Adipocyte (in vitro differentiated cells): Measurements from ENCODE around the gene INPP4A.
"Not testable (repeated sequence)": the region's sequence is repeated elsewhere in the genome, so short reads cannot be mapped to it uniquely, and the experiment has no call there.

Experiments
- DNase-seq: peaks from one replicate; pipeline ENCODE4 v3.0.0-alpha.2; 2015; ENCODE audit warnings: low read depth
- H3K27me3 ChIP-seq: replicated peaks from 2 replicates; pipeline ENCODE4 v1.7.0; 2013; ENCODE audit warnings: mild to moderate bottlenecking, low read length, moderate library complexity; ENCODE audit not compliant: control insufficient read depth, insufficient read depth
- H3K36me3 ChIP-seq: 2 replicates; pipeline ENCODE4 v1.7.0; 2013; ENCODE audit warnings: low read length, mild to moderate bottlenecking, moderate library complexity; ENCODE audit not compliant: control insufficient read depth, insufficient read depth, severe bottlenecking
- H3K4me1 ChIP-seq: 2 replicates; pipeline ENCODE4 v1.7.0; 2013; ENCODE audit warnings: mild to moderate bottlenecking, low read length, moderate library complexity; ENCODE audit not compliant: control insufficient read depth, insufficient read depth
- H3K4me3 ChIP-seq: 2 replicates; pipeline ENCODE4 v1.7.0; 2013; ENCODE audit warnings: mild to moderate bottlenecking, low read length, moderate library complexity
- H3K9ac ChIP-seq: 2 replicates; pipeline ENCODE4 v1.7.0; 2013; ENCODE audit warnings: mild to moderate bottlenecking, low read length, moderate library complexity
- H3K9me3 ChIP-seq: 2 replicates; pipeline ENCODE4 v1.7.0; 2013; ENCODE audit warnings: mild to moderate bottlenecking, low read length, moderate library complexity; ENCODE audit not compliant: control insufficient read depth

Gene INPP4A

DNA sequence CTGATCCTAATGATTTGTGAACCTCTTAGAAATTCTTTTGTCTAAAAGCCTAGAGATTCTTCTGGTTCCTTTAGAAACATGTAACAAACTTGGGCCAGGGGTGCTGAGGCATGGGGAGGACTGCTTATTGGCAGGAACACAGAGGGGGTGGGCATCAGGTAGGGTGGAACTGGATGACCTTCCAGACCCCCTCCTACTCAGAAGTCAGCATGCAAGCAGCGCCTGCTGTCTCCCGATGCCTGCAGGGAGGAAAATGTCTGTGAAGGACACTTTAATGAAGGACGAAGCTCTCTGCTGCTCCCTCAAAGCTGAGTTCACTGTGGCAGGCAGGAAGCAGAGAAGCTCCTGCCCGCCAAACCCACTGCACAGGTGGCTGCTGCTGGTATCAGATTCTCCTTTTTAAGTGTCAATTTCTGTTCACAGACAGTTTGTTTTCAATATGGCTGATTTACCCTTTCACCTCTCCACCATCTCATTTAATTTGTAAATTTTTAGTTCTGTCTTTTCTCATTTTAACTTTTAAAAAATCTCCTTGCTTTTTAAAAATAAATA, 144.3 kb downstream of the INPP4A start:
- no peak overlapping the region for H3K9ac ChIP-seq
- H3K36me3 ChIP-seq, result peaks cover 29% of the 10 kb centered on the region
- no peaks in the 10 kb centered on the region for H3K9me3 ChIP-seq
- no peaks in the 10 kb centered on the region for H3K27me3 ChIP-seq
- H3K4me3 ChIP-seq, result no peak overlapping the region
- H3K4me1 ChIP-seq, result peaks cover 8% of the 10 kb centered on the region
- DNase-seq, result no peak

DNA sequence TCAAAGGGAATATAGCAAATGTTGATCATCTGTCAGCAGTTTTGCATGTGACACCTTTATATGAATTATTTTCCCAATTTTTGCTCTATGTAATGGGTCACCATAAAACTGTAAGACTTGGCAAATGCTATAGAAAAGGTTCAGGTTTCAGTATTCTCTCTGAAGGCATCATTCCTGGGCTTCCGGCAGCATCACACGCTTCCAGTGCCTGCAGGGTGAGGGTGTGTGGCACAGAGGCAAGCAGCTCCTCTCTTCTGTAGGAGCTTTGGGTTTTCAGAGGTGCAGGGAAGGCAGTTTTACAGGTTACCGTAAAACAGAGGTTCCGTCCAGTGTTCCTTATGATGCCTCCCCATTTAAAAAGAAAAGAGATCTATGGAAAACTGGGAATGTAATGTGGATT, 144.8 kb downstream of the INPP4A start:
- Histone ChIP-seq H3K36me3 (peaks cover 29% of the 10 kb centered on the region), H3K9me3 (no peaks in the 10 kb centered on the region), H3K4me3 (no peak overlapping the region), H3K4me1 (peaks cover 8% of the 10 kb centered on the region), H3K9ac (no peak overlapping the region), H3K27me3 (no peaks in the 10 kb centered on the region)
- no peak for DNase-seq

DNA sequence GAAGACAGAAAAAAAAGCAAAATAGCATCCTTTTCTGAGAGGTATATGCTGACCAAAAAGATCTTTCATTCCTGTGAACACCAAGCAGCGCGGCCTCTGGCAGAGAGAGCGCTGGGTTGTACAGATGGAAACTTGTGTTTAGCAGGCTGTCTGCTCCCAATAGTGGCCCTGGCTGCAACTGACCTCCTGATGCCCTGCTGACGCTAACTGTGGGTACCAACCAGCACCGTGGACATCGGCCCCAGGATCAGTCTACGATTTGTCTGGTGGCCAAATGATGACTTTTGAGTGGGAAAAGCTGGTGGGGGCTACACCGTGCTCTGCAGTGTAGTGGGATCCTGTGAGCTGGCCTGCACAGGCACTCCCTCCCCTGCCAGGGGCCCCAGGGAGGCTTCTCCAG, 147.9 kb downstream of the INPP4A start:
- Histone ChIP-seq H3K9ac (no peak overlapping the region), H3K4me1 (peaks cover 8% of the 10 kb centered on the region), H3K9me3 (no peaks in the 10 kb centered on the region), H3K36me3 (peaks cover 17% of the 10 kb centered on the region), H3K4me3 (no peak overlapping the region), H3K27me3 (no peaks in the 10 kb centered on the region)
- no peak for DNase-seq

DNA sequence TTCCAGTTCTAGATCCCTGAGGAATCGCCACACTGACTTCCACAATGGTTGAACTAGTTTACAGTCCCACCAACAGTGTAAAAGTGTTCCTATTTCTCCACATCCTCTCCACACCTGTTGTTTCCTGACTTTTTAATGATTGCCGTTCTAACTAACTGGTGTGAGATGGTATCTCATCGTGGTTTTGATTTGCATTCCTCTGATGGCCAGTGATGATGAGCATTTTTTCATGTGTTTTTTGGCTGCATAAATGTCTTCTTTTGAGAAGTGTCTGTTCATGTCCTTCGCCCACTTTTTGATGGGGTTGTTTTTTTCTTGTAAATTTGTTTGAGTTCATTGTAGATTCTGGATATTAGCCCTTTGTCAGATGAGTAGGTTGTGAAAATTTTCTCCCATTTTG, 150.0 kb downstream of the INPP4A start:
- H3K9ac ChIP-seq, H3K4me3 ChIP-seq, DNase-seq, H3K27me3 ChIP-seq, H3K9me3 ChIP-seq, H3K4me1 ChIP-seq: not testable (repeated sequence)
- H3K36me3 ChIP-seq, result peaks cover 31% of the 10 kb centered on the region

DNA sequence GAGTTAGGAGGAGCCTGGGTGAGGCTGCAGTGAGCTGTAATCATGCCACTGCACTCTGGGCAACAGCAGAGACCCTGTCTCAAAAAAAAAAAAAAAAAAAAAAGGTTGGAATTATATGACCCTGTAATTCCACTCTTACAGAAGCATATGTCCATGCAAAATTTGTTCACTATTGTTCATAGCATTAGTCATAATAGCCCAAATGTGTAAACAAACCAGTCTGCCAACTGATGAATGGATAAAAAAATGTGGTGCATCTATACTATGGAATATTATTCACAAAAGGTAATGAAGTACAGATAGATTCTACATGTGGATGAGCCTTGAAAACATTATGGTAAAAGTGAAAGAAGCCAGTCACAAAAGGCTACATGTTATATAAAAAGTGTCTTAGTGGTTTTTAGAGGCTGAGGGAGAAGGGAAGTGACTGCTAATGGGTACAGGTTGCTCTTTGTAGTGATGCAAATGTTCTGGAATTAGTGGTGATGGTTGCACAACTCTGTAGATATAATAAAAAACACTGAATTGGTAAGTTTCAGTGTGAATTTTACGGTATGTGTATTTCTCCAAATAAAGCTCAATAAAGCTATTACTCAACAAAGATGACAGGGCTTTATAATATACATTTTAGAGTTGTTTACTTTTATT, 154.2 kb downstream of the INPP4A start:
- Histone ChIP-seq H3K36me3 (peaks cover 59% of the 10 kb centered on the region), H3K4me3 (no peak overlapping the region), H3K9ac (no peak overlapping the region), H3K9me3 (no peaks in the 10 kb centered on the region), H3K27me3 (no peaks in the 10 kb centered on the region), H3K4me1 (no peaks in the 10 kb centered on the region)
- DNase-seq, result peak; percentile 33

DNA sequence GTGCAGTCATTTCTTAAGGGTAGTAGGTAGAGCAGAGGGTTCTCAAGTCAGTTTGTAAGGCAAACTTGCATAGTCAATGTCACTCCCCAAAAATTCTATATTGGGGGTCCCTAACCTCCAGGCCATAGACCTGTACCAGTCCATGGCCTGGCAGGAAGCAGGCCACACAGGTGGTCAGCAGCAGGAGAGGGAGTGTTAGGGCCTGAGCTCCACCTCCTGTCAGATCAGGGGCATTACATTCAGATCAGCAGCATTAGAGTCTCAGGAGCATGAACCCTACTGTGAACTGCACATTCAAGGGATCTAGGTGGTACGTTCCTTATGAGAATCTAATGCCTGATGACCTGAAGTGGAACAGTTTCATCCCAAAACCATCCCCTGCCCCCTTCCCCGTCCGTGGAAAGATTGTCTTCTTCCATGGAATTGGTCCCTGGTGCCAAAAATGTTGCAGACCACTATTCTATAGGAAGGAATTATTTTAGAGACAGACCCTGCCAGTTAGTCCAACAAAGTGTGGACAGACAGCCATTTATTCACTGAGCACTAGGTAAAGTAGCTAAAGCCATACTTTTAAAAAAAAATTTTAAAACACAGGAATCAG, 157.0 kb downstream of the INPP4A start:
- no peak overlapping the region for H3K9ac ChIP-seq
- H3K27me3 ChIP-seq, result no peaks in the 10 kb centered on the region
- no peaks in the 10 kb centered on the region for H3K9me3 ChIP-seq
- peaks cover 60% of the 10 kb centered on the region for H3K36me3 ChIP-seq
- H3K4me3 ChIP-seq, result no peak overlapping the region
- peak; percentile 44 for DNase-seq
- H3K4me1 ChIP-seq, result peaks cover 3% of the 10 kb centered on the region

DNA sequence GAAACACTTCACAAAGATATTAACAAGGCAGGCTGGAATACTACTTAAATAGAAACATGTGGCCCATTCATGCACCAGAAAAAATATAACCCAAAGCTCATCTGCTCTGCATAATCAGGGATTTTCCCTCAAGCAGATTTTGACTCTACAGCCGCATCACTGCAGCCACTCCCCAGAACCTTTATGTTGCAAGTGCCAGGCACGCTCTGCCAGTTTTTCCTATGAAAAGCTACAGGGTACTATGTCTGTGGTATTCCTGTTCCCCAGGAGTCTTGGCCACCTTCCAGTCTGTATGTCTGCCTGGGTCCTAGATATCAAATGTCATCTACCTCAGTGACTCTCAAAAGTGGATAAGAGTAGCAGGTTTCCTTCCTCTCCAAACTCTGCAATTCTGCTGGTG, 159.9 kb downstream of the INPP4A start:
- H3K27me3 ChIP-seq, result no peaks in the 10 kb centered on the region
- H3K9ac ChIP-seq, result no peak overlapping the region
- H3K4me3 ChIP-seq, result no peak overlapping the region
- peaks cover 40% of the 10 kb centered on the region for H3K36me3 ChIP-seq
- H3K9me3 ChIP-seq, result no peaks in the 10 kb centered on the region
- DNase-seq, result peak; percentile 68
- peaks cover 17% of the 10 kb centered on the region for H3K4me1 ChIP-seq

DNA sequence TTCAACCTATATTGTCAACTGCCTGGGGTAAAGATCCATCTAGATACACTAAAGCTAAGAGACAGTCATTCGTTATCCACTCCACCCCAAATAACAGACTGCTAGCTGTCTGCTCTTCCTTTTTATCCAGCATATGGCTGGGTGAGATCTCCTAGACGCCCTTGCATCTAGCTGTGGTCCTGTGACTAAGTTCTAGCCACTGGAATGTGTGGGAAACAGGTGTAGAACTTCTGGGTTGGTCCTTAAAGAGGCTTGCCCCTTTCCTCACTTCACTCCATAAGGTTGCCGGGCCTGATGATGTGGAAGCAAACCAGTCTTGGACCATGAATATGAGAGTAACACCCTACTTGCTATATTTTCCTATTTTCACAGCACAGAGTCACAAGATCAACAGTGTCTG, 160.4 kb downstream of the INPP4A start:
- no peak for DNase-seq

DNA sequence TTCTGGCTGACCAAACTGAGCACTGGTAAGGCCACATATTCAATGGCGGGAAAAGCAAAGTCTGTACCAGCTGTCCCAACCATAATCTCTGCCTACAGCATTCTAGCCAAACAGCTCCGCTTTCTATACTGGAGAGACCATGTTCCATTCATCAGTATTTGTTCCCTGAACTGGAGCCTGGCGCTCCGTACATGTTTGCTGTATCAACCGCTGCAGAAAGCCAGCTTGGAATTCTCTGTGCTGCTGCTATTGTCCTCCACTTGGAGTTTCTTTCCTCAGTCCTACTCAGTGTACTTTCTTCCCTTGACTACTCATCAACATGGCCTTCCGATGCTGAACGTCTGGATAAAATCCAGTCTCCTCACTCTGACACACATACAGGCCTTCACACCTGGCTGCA, 161.8 kb downstream of the INPP4A start:
- Histone ChIP-seq H3K27me3 (no peaks in the 10 kb centered on the region), H3K4me1 (peaks cover 33% of the 10 kb centered on the region), H3K36me3 (peaks cover 38% of the 10 kb centered on the region), H3K9ac (no peak overlapping the region), H3K4me3 (peak overlapping the region; percentile 92), H3K9me3 (no peaks in the 10 kb centered on the region)
- DNase-seq, result no peak

More for the DNA sequence above, 160.4 kb downstream of the INPP4A start:
- Histone ChIP-seq H3K36me3 (peaks cover 36% of the 10 kb centered on the region), H3K4me1 (peaks cover 23% of the 10 kb centered on the region), H3K27me3 (no peaks in the 10 kb centered on the region), H3K9me3 (no peaks in the 10 kb centered on the region), H3K4me3 (no peak overlapping the region), H3K9ac (no peak overlapping the region)

DNA sequence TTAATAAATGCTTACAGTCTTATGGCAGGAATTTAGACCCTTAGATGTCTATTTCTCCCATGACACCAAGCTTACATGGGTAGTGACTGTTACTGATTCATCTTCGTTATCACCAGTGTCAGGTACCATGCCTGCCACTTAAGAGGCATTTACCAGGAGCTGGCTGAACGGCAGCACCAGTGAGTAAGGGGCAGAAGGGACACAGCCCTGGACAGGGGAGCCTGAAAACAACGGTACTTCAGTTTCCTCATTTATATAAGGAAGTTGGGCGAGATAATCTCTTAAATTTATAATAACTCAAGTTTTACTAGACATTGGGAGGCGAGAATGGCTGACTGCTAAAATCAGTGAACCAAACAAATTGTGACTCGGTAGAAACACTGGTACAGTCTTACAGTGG, 162.4 kb downstream of the INPP4A start:
- H3K4me1 ChIP-seq, result peaks cover 33% of the 10 kb centered on the region
- H3K27me3 ChIP-seq, result no peaks in the 10 kb centered on the region
- no peaks in the 10 kb centered on the region for H3K9me3 ChIP-seq
- H3K4me3 ChIP-seq, result peak overlapping the region; percentile 92
- DNase-seq, result no peak
- peaks cover 37% of the 10 kb centered on the region for H3K36me3 ChIP-seq
- peak overlapping the region; percentile 98 for H3K9ac ChIP-seq

DNA sequence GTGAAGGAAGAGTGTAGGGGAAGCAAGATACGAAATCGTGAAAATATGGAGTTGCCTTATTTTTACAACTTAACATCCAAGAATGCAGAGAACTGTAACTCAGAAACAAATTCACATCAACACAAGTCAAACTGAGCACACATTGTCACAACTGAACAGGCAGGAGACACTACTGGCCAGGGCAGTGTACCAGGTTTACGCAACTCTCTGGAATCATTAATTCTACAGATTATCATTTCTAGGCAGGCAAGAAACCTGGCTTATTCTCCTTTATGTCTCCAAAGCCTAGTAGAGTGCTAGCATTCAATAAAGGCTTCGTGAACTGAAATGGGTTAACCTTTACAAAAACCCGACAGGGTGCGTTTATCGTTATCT, 163.1 kb downstream of the INPP4A start:
- Histone ChIP-seq H3K9me3 (no peaks in the 10 kb centered on the region), H3K27me3 (no peaks in the 10 kb centered on the region), H3K9ac (peak overlapping the region; percentile 98), H3K4me1 (peaks cover 33% of the 10 kb centered on the region), H3K4me3 (peak overlapping the region; percentile 92), H3K36me3 (peaks cover 36% of the 10 kb centered on the region)
- DNase-seq, result peak; percentile 57
